NCI-H187 (cell line): Measurements from ENCODE around the gene EHD2.
"Not testable (repeated sequence)": the region's sequence is repeated elsewhere in the genome, so short reads cannot be mapped to it uniquely, and the experiment has no call there.

Experiments
- DNase-seq, 2 experiments: peaks; one replicate each; lab custom pipeline; 2025; lab: John Stamatoyannopoulos, UW

EHD2 gene

GRCh38 chr19:47771291-47771690 is 58.1 kb downstream of the EHD2 start:
- not testable (repeated sequence) for DNase-seq

GRCh38 chr19:47776568-47776967 is 63.3 kb downstream of the EHD2 start:
- no peak for DNase-seq

GRCh38 chr19:47777245-47778048 is 64.2 kb downstream of the EHD2 start:
- DNase-seq, result not testable (repeated sequence)

- peak; percentile 92 to 98 for DNase-seq
Observed at GRCh38 chr19:47778049-47778953, 65.1 kb downstream of the EHD2 start, which contains the start of gene SELENOW. Gene SELENOW (plus strand): TSS chr19:47778703. CDS start chr19:47778786, 83 bp downstream.

- DNase-seq, result no peak
Observed at GRCh38 chr19:47778954-47779351, 65.7 kb downstream of the EHD2 start.

GRCh38 chr19:47779524-47780214 is 66.4 kb downstream of the EHD2 start:
- no peak for DNase-seq

- no peak for DNase-seq
Observed at GRCh38 chr19:47780215-47780551, 67.0 kb downstream of the EHD2 start.

GRCh38 chr19:47781590-47782262 is 68.5 kb downstream of the EHD2 start:
- no peak for DNase-seq

- no peak for DNase-seq
Observed at GRCh38 chr19:47786566-47786965, 73.3 kb downstream of the EHD2 start.

- DNase-seq, result not testable (repeated sequence)
Observed at GRCh38 chr19:47787307-47787706, 74.1 kb downstream of the EHD2 start.

GRCh38 chr19:47789811-47790210 is 76.6 kb downstream of the EHD2 start:
- not testable (repeated sequence) for DNase-seq

GRCh38 chr19:47790398-47790814 is 77.2 kb downstream of the EHD2 start:
- DNase-seq, result peak in 1 of 2 experiments; percentile 23

- no peak for DNase-seq
Observed at GRCh38 chr19:47792616-47793015, 79.4 kb downstream of the EHD2 start.
